Hippocampal formation (tissue), 2 donors: Measurements from ENCODE around the gene IRGQ.
A peak's percentile ranks its signal among the peaks of the same experiment; 100 is the strongest.
"Not testable (repeated sequence)": the region's sequence is repeated elsewhere in the genome, so short reads cannot be mapped to it uniquely, and the experiment has no call there.

Source experiments
- DNase-seq, 2 donors: peaks; one replicate each; lab custom pipeline; 2025; lab: John Stamatoyannopoulos, UW

The IRGQ gene

DNA sequence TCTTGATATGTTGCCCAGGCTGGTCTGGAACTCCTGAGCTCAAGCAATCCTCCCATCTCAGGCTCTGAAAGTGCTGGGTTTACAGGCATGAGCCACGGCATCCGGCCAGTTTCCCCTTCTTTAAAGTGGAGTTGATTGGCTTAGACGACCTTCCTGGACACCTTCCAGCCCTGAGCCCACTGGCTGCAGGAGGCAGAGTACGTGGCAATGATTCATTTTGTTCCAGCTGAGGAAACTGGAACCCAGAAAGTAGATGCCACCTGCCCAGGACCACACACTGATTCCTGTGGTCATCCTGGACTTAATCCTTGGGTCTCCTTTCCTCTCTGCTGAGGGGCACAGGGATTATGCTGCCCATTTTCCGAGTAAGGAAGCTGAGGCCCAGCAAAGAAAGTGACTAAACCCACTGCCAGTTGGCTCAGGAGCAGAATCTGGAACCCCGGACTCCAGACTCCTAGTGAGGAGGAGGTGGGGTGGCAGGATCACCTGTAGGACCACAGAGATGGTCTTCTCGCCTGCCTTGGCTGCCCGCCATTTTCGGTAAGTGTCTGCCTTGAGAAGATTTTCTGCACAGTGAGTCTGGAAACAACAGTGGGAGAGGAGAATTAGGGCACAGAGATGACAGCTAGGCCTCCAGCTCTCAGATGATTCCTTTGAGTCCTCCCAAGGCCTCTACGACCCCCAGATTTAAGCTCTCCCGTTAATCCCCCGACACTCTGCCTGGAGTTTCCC is 21.3 kb downstream of the IRGQ start:
- no peak for DNase-seq

DNA sequence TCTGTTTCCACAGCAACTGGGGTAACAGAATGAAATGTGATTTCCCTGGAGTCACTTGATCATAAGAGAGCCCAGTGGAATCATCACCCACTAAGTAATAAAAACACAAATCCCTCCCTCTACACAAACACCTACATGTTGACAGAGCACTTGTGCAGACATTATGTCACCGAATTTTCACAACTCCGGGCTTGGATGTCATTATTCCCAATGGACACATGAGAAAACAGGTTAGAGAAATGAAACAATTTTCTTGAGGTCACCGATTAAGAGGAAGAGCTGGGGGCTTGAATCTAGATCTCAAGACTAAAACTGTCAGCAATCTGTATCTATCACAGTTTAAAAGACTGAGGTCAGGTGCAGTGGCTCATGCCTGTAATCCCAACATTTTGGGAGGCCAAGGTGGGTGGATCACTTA is 23.8 kb downstream of the IRGQ start:
- no peak for DNase-seq

DNA sequence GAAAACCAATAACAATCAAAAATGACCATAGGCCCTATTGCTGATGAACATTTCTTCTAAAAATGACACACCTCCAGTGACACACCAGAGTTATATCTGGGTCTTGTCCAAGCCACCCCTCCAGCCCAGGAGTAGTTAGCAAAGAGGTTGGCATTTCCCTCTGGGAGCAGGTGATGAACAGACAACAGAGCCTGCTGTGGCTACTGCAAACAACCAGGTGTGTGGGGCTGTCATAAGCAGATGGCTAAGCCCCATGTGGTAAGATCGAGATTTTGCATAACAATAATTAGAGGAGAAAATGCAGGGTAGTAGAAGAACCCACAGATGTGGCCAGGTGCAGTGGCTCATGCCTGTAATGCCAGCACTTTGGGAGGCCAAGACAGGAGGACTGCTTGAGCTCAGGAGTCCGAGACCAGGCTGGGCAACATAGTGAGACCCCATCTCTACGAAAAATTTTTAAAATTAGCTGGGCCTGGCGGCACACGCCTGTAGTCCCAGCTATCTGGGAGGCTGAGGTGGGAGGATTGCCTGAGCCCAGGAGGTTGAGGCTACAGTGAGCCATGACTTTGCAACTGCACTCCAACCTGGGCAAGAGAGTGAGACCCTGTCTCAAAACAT is 25.7 kb downstream of the IRGQ start:
- no peak for DNase-seq

DNA sequence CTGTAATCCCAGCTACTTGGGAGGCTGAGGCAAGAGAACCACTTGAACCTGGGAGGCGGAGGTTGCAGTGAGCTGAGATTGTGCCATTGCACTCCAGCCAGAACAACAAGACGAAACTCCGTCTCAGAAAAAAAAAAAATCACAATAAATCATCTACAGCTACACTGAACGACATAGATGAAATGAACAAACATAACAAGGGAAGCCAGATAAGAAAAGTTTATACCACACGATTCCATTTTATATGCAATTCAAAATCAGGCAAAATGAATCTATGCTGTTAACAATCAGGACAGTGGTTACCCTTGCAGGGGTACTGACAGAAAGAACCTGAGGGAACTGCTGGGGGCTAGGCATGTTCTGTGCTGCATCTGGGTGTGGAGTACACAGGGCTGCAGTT is 26.3 kb downstream of the IRGQ start:
- DNase-seq, result no peak

DNA sequence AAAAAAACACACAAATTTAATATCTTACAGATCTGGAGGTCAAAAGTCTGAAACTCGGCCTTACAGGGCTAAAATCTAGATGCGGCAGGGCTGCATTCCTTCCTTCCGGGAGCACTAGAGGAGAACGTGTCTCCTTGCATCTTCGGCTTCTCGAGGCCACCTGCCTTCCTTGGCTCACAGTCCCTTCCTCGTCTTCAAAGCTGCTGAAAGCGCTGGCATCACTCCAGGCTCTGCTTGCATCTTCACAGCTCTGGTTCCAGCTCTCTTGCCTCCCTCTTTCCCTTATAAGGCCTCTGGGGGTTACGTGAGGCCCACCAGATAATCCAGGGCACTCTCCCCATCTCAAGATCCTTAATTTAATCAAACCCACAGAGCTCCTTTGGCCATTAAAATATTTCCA is 31.1 kb downstream of the IRGQ start:
- peak in 1 of 2 donors; percentile 13 for DNase-seq

DNA sequence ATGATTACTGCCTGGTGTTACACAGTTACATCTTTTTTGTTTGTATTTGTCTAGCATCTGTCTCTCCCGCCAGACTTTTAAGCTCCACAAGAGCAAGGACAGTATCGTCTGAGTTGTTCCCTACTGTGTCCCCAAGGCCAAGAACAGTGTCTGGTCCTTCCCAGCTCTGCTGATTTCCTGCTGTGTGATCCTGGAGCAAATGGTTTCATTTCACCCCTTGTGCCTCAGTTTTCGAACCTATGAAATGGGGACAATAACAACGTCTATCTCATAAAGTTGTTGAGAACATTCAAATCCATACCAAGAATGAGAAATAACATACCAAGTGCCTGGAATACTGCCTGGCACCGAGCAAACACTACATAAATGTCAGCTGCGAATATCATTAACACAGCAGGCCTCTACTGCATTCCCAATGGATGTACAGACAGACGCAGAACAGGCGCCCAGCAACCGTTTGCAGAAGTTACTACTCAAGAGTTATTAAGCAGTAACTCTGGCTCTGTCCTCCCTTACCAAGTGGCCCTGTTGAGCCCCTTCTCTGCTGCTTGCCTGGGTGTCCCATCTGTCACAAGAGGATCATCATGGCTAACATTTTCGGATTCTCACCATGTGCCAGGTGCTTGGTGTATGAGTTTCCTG is 32.0 kb downstream of the IRGQ start:
- DNase-seq, result no peak

DNA sequence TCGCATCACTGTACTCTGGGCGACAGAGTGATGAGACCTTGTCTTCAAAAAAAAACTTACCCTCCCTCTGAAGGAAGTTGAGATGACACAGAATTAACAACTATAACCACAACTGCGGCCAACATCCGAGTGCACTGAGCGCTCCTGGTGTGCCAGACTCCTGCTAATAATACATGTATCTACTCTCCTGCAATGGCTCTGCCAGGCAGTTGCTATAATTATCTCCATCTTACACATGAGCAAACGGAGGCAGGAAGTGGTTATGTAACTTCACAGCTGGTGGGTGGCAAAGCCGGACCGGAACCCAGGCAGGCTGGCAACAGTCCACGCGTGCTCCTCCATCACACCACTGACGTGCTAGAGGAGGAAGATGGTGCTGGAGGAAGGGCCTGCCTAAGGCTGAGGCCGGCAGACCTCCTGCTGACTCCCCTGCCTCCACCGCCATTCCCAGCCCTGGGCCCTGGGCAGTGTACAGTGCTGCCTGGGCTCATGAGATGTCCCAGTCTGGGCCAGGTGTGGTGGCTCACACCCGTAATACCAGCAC is 33.2 kb downstream of the IRGQ start:
- peak; percentile 48 to 70 for DNase-seq

DNA sequence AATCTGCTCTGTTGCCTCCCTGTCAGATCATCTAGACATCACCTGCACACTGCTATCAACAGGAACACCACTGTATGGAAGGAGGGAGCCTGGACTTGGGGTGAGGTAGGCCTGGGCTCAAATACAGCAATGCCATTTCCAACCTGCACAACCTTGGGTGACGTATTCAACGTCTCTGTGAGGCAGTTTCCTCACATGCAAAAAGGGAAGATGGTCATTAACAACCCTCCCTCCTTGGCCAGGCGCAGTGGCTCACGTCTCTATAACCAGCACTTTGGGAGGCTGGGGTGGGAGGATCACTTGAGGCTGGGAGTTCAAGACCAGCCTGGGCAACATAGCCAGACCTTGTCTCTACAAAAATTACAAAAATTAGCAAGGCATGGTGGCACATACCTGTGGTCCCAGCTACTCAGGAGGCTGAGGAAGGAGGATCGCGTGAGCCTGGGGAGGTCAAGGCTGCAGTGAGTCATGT is 33.7 kb downstream of the IRGQ start:
- DNase-seq, result no peak

DNA sequence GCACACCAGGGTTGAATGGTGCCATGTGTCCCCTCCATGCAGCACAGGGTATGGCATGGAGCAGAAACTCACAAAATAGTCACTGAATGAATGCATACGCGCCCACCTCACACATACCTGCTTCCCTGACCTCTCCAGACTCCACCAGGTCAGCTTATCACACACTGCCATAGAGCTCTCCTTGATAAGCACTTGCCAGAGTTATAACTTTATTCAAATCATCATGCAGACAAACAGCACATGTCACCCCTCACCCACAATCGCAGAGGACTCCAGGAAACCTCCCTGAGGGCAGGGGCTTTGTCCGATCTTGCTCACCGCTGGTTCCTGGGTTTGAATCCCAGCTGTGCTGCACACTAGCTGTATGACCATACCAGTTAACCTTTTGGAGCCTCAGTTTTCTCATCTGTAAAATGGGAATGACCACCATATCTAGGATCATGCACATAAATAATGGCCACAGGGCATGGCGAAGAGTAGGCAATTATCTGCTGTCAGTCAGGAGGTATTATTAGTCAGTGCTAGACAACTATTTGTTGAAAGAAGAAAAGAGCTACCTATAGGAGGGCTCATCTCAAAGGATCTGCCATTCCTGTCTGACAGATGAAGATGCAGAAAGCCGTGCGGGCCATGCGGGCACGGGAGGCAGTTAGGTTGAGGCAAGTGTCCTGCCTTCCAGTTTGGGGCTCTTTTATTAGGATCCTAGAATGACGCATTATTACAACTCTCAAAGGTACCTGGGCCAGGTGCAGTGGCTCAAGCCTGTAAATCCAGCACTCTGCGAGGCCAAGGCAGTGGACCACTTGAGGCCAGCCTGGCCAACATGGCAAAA is 34.6 kb downstream of the IRGQ start:
- DNase-seq, result no peak

DNA sequence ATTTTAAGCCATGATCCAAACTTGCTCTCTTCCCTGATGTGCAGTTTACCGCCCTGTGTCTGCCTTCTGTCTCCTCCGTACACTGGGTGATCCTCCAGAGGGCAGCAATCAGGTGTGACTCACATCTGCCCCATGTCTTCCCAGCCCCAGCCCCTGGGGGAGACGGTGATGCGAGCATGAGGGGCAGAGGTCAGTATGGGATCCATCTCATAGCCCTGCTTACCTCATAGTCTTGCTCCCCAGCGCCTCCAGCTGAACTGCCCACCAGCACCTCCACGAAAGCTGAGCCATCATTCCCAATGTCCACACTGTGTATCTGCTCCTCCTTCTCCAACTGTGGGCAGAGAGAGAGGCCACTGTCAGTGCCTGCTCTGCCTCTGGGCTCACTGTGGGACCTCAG is 35.2 kb downstream of the IRGQ start:
- DNase-seq, result no peak

DNA sequence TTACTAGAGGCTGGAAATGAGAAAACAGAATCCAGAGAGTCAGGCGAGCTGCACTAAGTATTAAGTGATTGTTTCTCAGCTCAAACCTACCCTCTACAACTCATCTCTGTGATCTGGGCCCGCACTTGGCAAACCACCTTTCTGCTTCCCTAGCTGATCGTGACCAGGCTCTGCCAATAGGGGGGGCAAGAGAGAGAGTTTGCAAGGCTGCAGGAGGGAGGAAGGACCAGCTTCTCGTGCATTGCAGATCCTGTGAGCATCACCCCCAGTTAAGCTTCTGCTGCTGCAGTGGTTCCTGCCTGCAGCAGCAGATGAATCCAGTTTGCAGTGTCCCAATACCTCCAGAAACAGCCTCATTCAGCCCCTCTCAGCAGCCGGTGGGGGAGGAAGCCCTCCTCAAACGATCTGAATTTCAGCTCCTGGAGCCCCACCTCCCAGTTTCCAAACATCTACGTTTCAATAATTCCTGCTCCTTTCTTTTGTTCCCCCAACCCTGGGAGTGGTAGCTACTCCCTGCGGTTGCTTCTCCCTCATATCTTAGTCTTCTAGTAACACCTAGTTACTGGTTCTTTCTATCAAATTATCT is 40.7 kb downstream of the IRGQ start:
- peak; percentile 55 to 64 for DNase-seq

DNA sequence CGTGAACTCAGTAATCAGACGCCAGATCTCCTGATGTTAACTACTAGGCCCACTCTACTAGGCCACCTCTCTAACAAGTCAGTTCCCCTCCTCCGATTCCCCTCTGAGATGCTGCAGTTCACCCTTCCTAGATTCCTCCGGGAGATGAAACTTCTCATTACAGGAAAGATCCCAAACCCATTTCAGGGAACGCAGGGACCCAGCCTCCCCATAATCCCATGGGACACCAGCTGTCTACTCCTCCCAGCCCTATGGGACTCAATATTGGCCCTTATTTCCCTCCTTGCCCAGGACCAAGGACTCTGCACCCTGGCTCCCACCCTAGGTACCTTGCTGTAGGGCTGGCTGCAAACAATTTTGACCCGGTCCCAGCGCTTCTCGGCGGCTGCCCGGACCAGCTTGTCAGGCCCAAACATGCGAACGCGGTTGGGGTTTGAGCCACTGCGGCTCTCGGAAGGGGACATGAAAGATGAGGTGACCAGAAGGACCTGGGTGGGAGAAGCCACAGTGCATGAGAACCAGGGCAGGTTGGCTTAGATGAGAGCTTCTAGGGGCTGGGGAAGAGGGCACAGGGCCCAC is 41.5 kb downstream of the IRGQ start:
- DNase-seq, result no peak

DNA sequence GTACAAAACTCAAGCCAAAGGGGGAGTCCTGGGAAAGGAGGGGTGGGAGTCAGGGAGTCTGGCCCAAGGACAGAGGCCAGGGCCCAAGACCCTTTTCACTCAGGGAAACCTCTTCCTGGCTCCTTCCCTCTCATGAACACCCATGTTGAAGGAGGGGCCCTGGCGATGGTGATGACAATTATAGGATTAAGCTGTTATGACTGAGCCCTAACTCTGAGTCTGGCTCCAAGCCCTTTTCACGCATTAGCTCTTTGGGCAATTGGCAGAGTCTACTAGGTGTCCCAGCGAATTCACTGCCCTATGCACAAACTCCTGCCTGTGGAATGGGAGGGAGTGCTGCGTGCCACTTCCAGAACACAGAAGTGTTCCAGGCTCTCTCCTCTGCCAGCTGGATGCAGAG is 42.3 kb downstream of the IRGQ start:
- DNase-seq, result no peak

DNA sequence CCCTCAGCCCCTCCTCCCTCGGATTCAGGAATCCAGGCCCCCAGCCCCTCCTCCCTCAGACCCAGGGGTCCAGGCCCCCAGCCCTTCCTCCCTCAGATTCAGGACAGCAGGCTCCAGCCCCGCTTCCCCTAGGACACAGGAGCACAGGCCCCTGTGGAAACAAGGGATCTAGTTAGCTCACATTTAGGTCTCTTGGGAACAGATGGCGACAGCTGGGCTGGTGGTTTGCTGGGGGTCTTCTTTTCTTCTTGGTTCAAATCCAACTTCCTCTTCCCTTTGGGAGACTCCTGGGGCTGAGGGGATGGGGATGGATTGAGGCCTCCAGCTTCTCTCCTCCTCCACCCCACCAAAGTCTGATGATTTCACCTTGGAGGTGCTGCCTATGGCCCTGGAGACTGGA is 43.3 kb downstream of the IRGQ start:
- DNase-seq, result no peak

DNA sequence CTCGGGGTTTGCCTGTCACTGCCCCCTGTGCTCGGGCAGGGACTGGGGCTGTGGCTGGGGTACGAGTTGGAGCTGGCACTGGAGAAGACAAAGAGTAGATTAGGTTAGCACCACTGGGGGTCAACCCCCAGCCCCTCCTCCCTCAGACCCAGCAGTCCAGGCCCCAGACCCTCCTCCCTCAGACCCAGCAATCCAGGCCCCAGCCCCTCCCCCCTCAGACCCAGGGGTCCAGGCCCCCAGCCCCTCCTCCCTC is 43.8 kb downstream of the IRGQ start:
- DNase-seq, result no peak

DNA sequence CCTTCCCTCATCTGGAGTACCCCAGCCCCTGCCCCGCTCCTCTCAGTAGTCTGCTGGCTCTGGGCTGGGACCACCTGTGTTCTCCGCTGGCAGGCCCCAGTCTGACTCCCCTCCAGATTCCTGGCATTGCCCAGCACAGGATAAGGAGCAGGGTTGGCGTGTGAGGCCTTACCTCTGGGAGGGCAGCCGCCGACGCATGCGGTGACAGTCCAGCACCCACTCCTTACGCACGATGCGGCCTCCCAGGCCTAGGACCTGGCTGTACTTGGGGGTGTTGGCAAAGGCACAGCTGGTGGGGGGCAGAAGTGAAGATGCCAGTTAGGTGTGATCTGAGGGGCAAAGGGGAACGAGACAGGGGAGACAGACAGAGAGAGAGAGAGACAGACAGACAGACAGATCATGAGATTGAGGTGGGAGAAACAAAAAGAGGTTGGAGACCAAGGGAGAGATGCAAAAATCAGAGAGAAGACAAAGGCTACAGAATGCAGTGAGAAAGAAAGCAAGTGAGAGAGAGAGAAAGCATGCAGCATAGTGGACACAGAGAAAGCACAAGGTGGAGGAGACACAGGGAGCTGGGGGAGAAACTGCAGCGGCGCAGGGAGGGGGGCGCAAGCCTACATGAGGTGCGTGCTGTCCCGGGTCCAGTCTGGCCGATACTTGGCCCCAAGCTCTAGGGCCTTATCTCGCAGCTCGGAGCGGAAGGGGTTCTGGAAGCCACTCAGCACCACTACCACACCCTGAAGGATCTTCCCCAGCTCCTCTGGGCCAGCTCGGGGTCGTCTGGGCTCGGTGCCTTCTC is 44.3 kb downstream of the IRGQ start:
- no peak for DNase-seq

DNA sequence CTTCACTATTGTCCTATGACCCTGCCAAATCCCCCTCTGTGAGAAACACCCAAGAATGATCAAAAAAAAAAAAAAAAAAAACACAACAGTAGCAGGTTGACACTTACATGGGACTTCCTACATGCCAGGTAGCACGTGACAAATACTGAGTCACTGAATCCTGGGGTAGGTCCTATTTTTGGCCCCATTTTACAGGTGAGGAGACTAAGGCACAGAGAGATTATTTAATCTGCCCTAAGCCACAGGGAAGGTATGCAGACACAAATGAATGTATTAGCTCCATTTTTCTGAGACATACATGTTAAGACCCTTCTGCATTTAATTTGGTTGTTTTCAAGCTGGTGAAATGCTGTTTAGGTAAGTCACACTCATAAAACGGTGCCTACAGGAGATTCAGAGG is 47.2 kb downstream of the IRGQ start:
- DNase-seq, result no peak

DNA sequence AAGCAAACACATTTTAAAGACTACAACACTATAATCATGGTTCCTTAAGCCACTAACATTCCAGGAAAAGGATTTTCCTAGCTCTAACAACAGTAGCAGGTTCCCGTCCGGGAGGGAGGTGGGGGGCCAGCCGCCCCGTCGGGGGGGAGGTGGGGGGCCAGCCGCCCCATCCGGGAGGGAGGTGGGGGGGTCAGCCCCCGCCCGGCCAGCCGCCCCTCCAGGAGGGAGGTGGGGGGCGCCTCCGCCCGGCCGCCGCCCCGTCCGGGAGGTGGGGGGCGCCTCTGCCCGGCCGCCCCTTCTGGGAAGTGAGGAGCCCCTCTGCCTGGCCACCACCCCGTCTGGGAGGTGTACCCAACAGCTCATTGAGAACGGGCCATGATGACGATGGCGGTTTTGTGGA is 48.0 kb downstream of the IRGQ start:
- DNase-seq, result not testable (repeated sequence)

DNA sequence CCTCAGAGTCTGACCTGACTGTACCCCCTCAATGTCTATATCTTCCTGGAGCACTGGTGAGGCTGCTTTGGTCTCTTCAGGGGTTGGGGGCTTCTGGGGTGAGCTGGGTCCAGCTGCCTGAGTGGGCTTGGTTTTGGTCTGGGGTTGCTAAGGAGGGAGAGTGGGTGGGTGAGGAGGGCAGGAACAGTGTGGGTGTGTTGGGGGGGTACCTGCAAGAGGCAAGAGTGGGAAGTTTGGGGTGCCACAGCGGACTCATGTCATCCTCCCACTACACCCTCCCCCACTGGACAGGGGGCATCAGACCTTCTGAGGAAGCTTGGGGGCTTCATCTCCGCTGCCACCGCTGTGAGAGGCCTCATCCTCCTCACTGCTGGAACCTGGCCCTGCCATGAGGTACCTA is 49.4 kb downstream of the IRGQ start:
- DNase-seq, result no peak

DNA sequence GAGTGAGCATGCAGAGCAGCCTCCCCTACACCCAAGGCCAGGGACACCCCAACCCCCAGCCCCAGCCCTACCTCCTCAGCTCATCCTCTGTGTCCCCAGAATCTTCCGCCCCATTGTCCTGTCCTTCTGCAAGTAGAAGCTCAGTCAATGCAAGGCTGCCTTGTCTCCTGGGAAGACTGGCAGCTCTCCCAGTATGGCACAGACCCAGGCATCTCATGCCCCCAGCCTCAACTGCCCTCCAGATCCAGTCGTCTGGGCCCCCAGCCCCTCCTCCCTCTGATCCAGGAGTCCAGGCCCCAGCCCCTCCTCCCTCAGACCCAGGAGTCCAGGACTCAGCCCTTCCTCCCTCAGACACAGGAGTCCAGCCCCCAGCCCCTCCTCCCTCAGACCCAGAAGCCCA is 50.0 kb downstream of the IRGQ start:
- no peak for DNase-seq

DNA sequence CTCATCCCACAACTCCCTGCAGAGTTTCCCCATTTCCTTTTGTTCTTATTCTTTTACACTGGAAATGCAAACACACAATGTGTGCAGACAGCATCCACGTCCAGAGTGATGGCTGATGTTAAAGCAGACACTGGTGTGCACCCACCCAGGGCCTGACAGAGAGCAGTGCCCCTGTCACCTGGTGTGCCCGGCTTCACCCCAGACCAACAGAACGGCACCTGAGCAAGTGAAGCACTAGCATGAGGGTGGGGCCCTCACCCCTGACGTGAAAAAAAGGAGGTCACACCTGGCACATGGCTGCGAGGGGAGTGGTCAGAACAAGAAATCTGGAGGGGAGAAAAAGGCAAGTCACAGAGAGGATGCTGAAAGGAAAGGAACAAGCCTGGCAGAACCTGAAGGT is 50.7 kb downstream of the IRGQ start:
- no peak for DNase-seq
